HL-60 (cell line): Measurements from ENCODE around the gene KRT38.

Experiments
- DNase-seq, 2 experiments: peaks; one replicate each; pipeline ENCODE4 v3.0.0-alpha.2; 2010 to 2020; ENCODE audit warnings: low read depth in 1 of 2, low spot score in 1 of 2
- H3K27ac ChIP-seq: fragments of 250-450 bp; sonication (Bioruptor Pico); replicated peaks from 2 replicates; pipeline ENCODE4 v1.5.1; 2020; ENCODE audit warnings: mild to moderate bottlenecking, moderate library complexity
- H3K27me3 ChIP-seq: fragments of 250-450 bp; sonication (Bioruptor Pico); 2 replicates; pipeline ENCODE4 v1.5.1; 2021; ENCODE audit warnings: mild to moderate bottlenecking, moderate library complexity; ENCODE audit not compliant: insufficient read depth, poor library complexity, severe bottlenecking
- H3K4me3 ChIP-seq: replicated peaks from 2 replicates; pipeline ENCODE4 v1.5.1; 2011; ENCODE audit warnings: mild to moderate bottlenecking, control low read depth, low read length; ENCODE audit not compliant: insufficient read depth
- GABPA ChIP-seq: IDR thresholded peaks from 2 replicates; pipeline ENCODE4 v1.6.1; 2012; ENCODE audit warnings: low read depth
- POLR2AphosphoS5 ChIP-seq: IDR thresholded peaks from 2 replicates; pipeline ENCODE4 v1.6.1; 2012; ENCODE audit warnings: low read depth
- SPI1 ChIP-seq: IDR thresholded peaks from 2 replicates; pipeline ENCODE4 v1.6.1; 2012; ENCODE audit warnings: low read depth, mild to moderate bottlenecking, borderline replicate concordance
- TF ChIP-seq, protein P1 (sequence below): IDR thresholded peaks from 2 replicates; pipeline ENCODE4 v1.6.1; 2012; ENCODE audit warnings: low read depth; ENCODE audit not compliant: insufficient replicate concordance
- TF ChIP-seq, protein P2 (sequence below): IDR thresholded peaks from one replicate; pipeline ENCODE4 v1.5.1; 2011; ENCODE audit warnings: low read length, control low read depth, inconsistent platforms; ENCODE audit not compliant: insufficient read depth

The KRT38 gene

DNA sequence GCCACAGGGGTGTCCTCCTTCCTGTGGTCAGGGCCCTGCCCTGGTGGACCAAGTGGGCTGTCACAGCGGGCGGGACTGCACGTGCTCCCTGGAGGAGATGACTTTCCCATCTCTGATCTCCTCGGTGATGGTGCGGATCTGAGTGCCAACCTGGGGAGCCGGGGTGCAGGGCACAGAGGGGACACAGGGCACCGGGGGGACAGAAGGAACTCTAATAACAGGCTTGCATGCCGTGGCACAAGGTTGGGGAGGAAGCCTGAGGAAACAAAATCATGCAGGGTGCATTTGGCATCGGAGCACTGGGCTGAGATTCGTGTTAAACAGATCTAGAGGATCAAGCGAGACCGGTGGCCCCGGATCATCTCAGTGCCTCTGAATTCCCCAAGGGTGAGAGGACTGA, 45.5 kb upstream of the KRT38 start:
- TF ChIP-seq, protein P1, sequence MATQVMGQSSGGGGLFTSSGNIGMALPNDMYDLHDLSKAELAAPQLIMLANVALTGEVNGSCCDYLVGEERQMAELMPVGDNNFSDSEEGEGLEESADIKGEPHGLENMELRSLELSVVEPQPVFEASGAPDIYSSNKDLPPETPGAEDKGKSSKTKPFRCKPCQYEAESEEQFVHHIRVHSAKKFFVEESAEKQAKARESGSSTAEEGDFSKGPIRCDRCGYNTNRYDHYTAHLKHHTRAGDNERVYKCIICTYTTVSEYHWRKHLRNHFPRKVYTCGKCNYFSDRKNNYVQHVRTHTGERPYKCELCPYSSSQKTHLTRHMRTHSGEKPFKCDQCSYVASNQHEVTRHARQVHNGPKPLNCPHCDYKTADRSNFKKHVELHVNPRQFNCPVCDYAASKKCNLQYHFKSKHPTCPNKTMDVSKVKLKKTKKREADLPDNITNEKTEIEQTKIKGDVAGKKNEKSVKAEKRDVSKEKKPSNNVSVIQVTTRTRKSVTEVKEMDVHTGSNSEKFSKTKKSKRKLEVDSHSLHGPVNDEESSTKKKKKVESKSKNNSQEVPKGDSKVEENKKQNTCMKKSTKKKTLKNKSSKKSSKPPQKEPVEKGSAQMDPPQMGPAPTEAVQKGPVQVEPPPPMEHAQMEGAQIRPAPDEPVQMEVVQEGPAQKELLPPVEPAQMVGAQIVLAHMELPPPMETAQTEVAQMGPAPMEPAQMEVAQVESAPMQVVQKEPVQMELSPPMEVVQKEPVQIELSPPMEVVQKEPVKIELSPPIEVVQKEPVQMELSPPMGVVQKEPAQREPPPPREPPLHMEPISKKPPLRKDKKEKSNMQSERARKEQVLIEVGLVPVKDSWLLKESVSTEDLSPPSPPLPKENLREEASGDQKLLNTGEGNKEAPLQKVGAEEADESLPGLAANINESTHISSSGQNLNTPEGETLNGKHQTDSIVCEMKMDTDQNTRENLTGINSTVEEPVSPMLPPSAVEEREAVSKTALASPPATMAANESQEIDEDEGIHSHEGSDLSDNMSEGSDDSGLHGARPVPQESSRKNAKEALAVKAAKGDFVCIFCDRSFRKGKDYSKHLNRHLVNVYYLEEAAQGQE, result no peak
- TF ChIP-seq SPI1, result no peak
- TF ChIP-seq GABPA, result no peak
- no peak for TF ChIP-seq POLR2AphosphoS5
- TF ChIP-seq, protein P2, sequence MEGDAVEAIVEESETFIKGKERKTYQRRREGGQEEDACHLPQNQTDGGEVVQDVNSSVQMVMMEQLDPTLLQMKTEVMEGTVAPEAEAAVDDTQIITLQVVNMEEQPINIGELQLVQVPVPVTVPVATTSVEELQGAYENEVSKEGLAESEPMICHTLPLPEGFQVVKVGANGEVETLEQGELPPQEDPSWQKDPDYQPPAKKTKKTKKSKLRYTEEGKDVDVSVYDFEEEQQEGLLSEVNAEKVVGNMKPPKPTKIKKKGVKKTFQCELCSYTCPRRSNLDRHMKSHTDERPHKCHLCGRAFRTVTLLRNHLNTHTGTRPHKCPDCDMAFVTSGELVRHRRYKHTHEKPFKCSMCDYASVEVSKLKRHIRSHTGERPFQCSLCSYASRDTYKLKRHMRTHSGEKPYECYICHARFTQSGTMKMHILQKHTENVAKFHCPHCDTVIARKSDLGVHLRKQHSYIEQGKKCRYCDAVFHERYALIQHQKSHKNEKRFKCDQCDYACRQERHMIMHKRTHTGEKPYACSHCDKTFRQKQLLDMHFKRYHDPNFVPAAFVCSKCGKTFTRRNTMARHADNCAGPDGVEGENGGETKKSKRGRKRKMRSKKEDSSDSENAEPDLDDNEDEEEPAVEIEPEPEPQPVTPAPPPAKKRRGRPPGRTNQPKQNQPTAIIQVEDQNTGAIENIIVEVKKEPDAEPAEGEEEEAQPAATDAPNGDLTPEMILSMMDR, result no peak
- DNase-seq, result no peak
- no peaks in the 10 kb centered on the region for H3K27me3 ChIP-seq
- H3K4me3 ChIP-seq, result no peak overlapping the region
- no peak overlapping the region for H3K27ac ChIP-seq

DNA sequence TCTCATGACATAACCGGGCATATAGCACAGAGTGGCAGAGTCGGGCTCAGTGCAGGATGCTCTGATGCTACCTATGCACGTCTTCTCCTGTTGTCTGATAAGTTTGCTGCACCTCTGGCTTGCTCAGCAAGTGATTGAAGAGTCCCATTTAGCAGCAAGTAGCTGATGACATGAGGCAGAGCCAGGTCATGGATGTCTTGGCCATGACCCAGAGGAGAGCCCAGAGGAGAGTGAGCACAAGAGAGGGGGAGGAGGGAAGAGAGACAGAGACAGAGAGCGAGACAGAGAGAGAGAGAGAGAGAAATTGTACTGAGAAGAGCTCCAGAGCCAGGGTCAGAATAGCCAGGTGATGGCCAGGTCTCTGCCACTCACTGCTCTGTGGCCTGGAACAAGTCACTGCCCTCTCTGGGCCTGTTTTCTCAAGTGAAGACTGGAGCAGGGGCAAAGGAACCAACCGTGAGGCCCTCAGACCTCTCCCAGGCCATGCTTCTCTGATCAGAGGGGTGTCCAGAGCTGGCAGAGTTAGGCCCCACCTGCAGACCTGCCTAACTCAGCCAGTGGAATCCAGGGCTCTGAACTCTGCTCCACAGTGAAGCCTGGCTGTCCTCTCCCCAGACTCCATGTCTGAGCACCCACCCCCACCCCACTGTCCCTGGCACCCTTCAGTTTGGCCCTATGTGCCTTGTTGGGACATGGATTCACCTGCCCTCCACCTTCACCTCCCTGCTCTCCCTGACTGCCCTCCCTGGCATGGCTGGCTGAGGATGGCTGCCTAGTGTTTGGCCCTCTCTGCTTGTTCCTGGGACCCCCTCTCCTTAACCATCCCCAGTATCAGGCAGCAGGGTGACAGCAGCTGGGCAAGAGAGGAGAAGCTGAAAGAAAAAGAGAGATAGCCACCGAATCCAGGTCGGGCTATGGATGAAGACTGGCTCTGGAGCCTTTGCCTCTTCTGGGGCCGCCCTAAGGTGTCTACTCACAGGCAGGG, 44.4 kb upstream of the KRT38 start:
- H3K27me3 ChIP-seq, result no peaks in the 10 kb centered on the region
- TF ChIP-seq SPI1, result no peak
- no peak for TF ChIP-seq GABPA
- TF ChIP-seq, protein P2, result no peak
- TF ChIP-seq, protein P1, result no peak
- TF ChIP-seq POLR2AphosphoS5, result no peak
- no peak overlapping the region for H3K4me3 ChIP-seq
- no peak for DNase-seq
- no peak overlapping the region for H3K27ac ChIP-seq

DNA sequence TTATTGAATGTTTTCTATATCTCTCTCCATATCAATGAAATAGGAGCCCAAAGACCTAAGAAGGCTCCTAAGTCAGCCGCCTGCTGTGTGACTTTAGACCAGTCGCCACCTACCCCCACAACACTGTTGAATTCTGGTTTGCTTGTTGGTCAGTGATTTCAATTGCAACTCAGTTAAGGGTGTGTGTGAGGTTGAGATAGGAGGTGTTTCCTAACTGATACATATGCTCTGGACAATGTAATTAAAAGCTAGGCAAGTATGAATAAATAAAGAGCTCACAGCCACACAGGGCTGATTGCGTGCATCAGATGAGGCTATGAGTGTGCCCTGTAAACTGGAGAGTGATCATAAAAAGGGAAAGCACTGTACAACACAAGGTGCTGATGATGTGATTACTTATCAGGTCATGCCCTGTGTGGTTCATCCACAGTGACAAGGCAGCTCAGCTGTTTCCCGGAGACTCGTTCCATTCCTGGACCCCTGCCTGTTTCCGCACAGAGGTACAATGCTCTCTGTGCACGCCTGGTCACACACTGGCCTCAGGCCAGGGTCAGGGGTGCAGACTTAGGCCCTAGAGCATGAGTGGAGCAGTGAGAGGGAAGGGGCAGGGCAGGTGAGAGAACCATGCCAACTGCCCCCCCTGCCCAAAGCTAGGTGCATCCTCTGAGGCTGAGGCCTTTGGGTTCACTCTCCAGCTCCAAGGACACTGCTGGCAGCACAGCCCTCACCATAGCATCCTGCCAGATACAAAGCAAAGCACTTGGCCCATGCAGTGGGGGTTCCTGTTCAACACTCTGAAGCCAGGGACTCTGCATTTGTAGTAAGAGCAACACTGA, 43.4 kb upstream of the KRT38 start:
- TF ChIP-seq SPI1 (no peak), GABPA (no peak), POLR2AphosphoS5 (no peak)
- TF ChIP-seq, protein P1, result no peak
- TF ChIP-seq, protein P2, result no peak
- H3K27ac ChIP-seq, result no peak overlapping the region
- no peak overlapping the region for H3K4me3 ChIP-seq
- DNase-seq, result no peak
- H3K27me3 ChIP-seq, result no peaks in the 10 kb centered on the region
